Measurements from ENCODE around the gene EIF4H.
"Not testable (repeated sequence)": the region's sequence is repeated elsewhere in the genome, so short reads cannot be mapped to it uniquely, and the experiment has no call there.

Gene EIF4H

GRCh38 chr7:74190259-74190658 is 16.1 kb downstream of the EIF4H start:
- H3K27ac ChIP-seq, result no peak overlapping the region

GRCh38 chr7:74191231-74191630 is 17.1 kb downstream of the EIF4H start:
- TF ChIP-seq ZFX (IDR thresholded peaks at IDR 0.05; ENCODE audit: borderline replicate concordance) (no peak), CTCF (IDR thresholded peaks at IDR 0.05) (no peak)
- no peak overlapping the region for H3K27ac ChIP-seq

More at GRCh38 chr7:74190259-74190658, 16.1 kb downstream of the EIF4H start:
- TF ChIP-seq CTCF (IDR thresholded peaks at IDR 0.05) (no peak), ZFX (IDR thresholded peaks at IDR 0.05; ENCODE audit: borderline replicate concordance) (no peak)

GRCh38 chr7:74193054-74193453 is 18.9 kb downstream of the EIF4H start:
- no peak for TF ChIP-seq ZFX (IDR thresholded peaks at IDR 0.05; ENCODE audit: borderline replicate concordance)
- TF ChIP-seq CTCF (IDR thresholded peaks at IDR 0.05), result no peak
- no peak overlapping the region for H3K27ac ChIP-seq

GRCh38 chr7:74193913-74194312 is 19.8 kb downstream of the EIF4H start:
- TF ChIP-seq ZFX (IDR thresholded peaks at IDR 0.05; ENCODE audit: borderline replicate concordance) (no peak), CTCF (IDR thresholded peaks at IDR 0.05) (no peak)
- no peak overlapping the region for H3K27ac ChIP-seq

GRCh38 chr7:74194686-74195085 is 20.5 kb downstream of the EIF4H start:
- no peak for TF ChIP-seq CTCF (IDR thresholded peaks at IDR 0.05)
- TF ChIP-seq ZFX (IDR thresholded peaks at IDR 0.05; ENCODE audit: borderline replicate concordance), result no peak

GRCh38 chr7:74195139-74195860 is 21.1 kb downstream of the EIF4H start:
- H3K27ac ChIP-seq, result not testable (repeated sequence)

More at GRCh38 chr7:74194686-74195085, 20.5 kb downstream of the EIF4H start:
- no peak overlapping the region for H3K27ac ChIP-seq

GRCh38 chr7:74195968-74196654 is 22.0 kb downstream of the EIF4H start:
- not testable (repeated sequence) for H3K27ac ChIP-seq

- TF ChIP-seq ZFX (IDR thresholded peaks at IDR 0.05; ENCODE audit: borderline replicate concordance), result no peak
- TF ChIP-seq CTCF (IDR thresholded peaks at IDR 0.05), result no peak
- peak overlapping the region; percentile 2; the same call in 1 of the 2 replicates for H3K27ac ChIP-seq
These were observed 23.4 kb downstream of the EIF4H start for GRCh38 chr7:74197449-74198124.
